Measurements from ENCODE around the gene ANKZF1. TPM values are rescaled to one million over a fixed set of nuclear protein-coding genes. Genes with fewer than 3 reads are reported as not detected.

Gene ANKZF1
- total RNA-seq, result 100 to 1,000 TPM; 117 to 287 (median 169) TPM
- polyA plus RNA-seq, result 10 to 100 TPM; 29.7 to 61.4 TPM
- total RNA-seq, result 127 reads per million, percentile 88 among the genes with 10 or more reads in this experiment

- H3K4me3 ChIP-seq (ENCODE audit: low read length), result peak within 1 kb of the TSS; percentile 80
- Mint-ChIP-seq H3K4me3 (peak within 1 kb of the TSS; percentile 94 to 100 (median 98)), H3K4me1 (peaks cover 33 to 83% (median 69%) of the 10 kb centered on the region in 7 donors), H3K27me3 (no peaks in the 10 kb centered on the region), H3K36me3 (peaks cover 20 to 43% (median 37%) of the 10 kb centered on the region in 5 donors), H3K9me3 (peaks cover 0 to 4% (median 0%) of the 10 kb centered on the region in 11 donors), H3K27ac (peak within 1 kb of the TSS; percentile 96 to 100 (median 96))
- no peaks in the 10 kb centered on the region for H3K27me3 ChIP-seq (ENCODE audit: control insufficient read depth in 2 of 2, insufficient read depth in 2 of 2, low read length in 2 of 2)
- peaks cover 26 to 58% (median 27%) of the 10 kb centered on the region in 3 experiments for H3K36me3 ChIP-seq (ENCODE audit: control insufficient read depth in 2 of 3, insufficient read depth in 3 of 3, low read length in 3 of 3)
- POLR2A ChIA-PET, result interaction anchor here (0.6 to 21.0 kb wide), 23 partner anchors 10 to 826 kb away, joined by 3 to 575 read pairs (median 4); partner anchors contain the start of genes ABCB6, CNPPD1, DNAJB2 and DNPEP
- H3K9me3 ChIP-seq (ENCODE audit: control insufficient read depth in 2 of 3, low read length in 3 of 3), result no peaks in the 10 kb centered on the region
- intact Hi-C loops (cut with micrococcal nuclease), result loop anchor here (1.0 to 5.0 kb wide), 14 partner anchors 10 to 661 kb away; partner anchors contain the start of genes DNAJB2 (in 2 of the 2), GLB1L (in 2 of the 2), NHEJ1 (in 2 of the 2) and STK16 (in 2 of the 2)
- peak within 1 kb of the TSS; percentile 90 for H3K27ac ChIP-seq (ENCODE audit: low read depth, low read length)
- ATAC-seq (peak; percentile 98), DNase-seq (peak; percentile 92 to 99 (median 99))
- H3K4me1 ChIP-seq (ENCODE audit: control insufficient read depth in 2 of 2, insufficient read depth in 2 of 2, low read length in 2 of 2), result peaks cover 17 to 22% of the 10 kb centered on the region in 2 donors
- CTCF ChIA-PET, result interaction anchor here (0.7 to 3.3 kb wide), 9 partner anchors 10 to 70 kb away, joined by 3 to 14 read pairs (median 4); partner anchors contain the start of genes GLB1L, STK16 and TUBA4A
Measured at GRCh38 chr2:219229305-219230058, at the start of gene ANKZF1, which contains the start of gene ATG9A. TSS of gene ANKZF1 (plus strand) at chr2:219229806. CDS start at chr2:219230258, 452 bp downstream. TSS of gene ATG9A (minus strand) at chr2:219229636. CDS start at chr2:219228024, 1,612 bp downstream.

- no peak overlapping the region for H3K4me3 ChIP-seq (ENCODE audit: low read length)
- no peaks in the 10 kb centered on the region for H3K9me3 ChIP-seq (ENCODE audit: control insufficient read depth in 2 of 3, low read length in 3 of 3)
- no peak for ATAC-seq
- H3K4me1 Mint-ChIP-seq, result peaks cover 39 to 61% (median 58%) of the 10 kb centered on the region in 7 donors
- peaks cover 0 to 37% (median 12%) of the 10 kb centered on the region in 5 donors for H3K36me3 Mint-ChIP-seq
- H3K4me1 ChIP-seq (ENCODE audit: control insufficient read depth in 2 of 2, insufficient read depth in 2 of 2, low read length in 2 of 2), result peaks cover 26 to 28% of the 10 kb centered on the region in 2 donors
- peak overlapping the region in 6 of 10 donors; percentile 8 to 98 (median 46) for H3K4me3 Mint-ChIP-seq
- DNase-seq, result no peak
- ChIA-PET POLR2A (interaction anchor here (0.6 to 5.4 kb wide), 10 partner anchors 9 to 114 kb away, joined by 3 to 47 read pairs (median 4); partner anchors contain the start of genes ANKZF1, ATG9A, TUBA4B and ZFAND2B), CTCF (interaction anchor here (0.6 to 1.9 kb wide), 7 partner anchors 9 to 31 kb away, joined by 3 to 13 read pairs (median 4); partner anchors contain the start of genes SLC23A3 and ZFAND2B)
- peaks cover 24 to 58% (median 35%) of the 10 kb centered on the region in 3 experiments for H3K36me3 ChIP-seq (ENCODE audit: control insufficient read depth in 2 of 3, insufficient read depth in 3 of 3, low read length in 3 of 3)
- H3K27ac Mint-ChIP-seq, result peak overlapping the region in 7 of 9 donors; percentile 39 to 78 (median 72)
- intact Hi-C loops (cut with micrococcal nuclease), result no loop called here
- H3K27me3 Mint-ChIP-seq, result no peaks in the 10 kb centered on the region
- H3K27ac ChIP-seq (ENCODE audit: low read depth, low read length), result no peak overlapping the region
- no peaks in the 10 kb centered on the region for H3K27me3 ChIP-seq (ENCODE audit: control insufficient read depth in 2 of 2, insufficient read depth in 2 of 2, low read length in 2 of 2)
- peaks cover 0 to 1% (median 0%) of the 10 kb centered on the region in 11 donors for H3K9me3 Mint-ChIP-seq
Measured at GRCh38 chr2:219180961-219181360, 48.6 kb upstream of the ANKZF1 start.

- H3K36me3 ChIP-seq (ENCODE audit: control insufficient read depth in 2 of 3, insufficient read depth in 3 of 3, low read length in 3 of 3), result peaks cover 24 to 58% (median 35%) of the 10 kb centered on the region in 3 experiments
- POLR2A ChIA-PET, result interaction anchor here (0.6 to 5.4 kb wide), 10 partner anchors 11 to 114 kb away, joined by 3 to 47 read pairs (median 4); partner anchors contain the start of genes ANKZF1, ATG9A, DNAJB2 and TUBA4B
- H3K27ac Mint-ChIP-seq, result peak overlapping the region in 8 of 9 donors; percentile 23 to 78 (median 60)
- DNase-seq (peak in 1 of 9 donors; percentile 10), ATAC-seq (no peak)
- peaks cover 26% of the 10 kb centered on the region in 2 donors for H3K4me1 ChIP-seq (ENCODE audit: control insufficient read depth in 2 of 2, insufficient read depth in 2 of 2, low read length in 2 of 2)
- H3K4me3 Mint-ChIP-seq, result peak overlapping the region in 9 of 10 donors; percentile 8 to 98 (median 44)
- H3K27ac ChIP-seq (ENCODE audit: low read depth, low read length), result no peak overlapping the region
- intact Hi-C loops (cut with micrococcal nuclease), result no loop called here
- CTCF ChIA-PET, result interaction anchor here (0.6 to 1.9 kb wide), 8 partner anchors 9 to 30 kb away, joined by 3 to 7 read pairs (median 4); partner anchors contain the start of genes NHEJ1, SLC23A3 and ZFAND2B
- H3K9me3 ChIP-seq (ENCODE audit: control insufficient read depth in 2 of 3, low read length in 3 of 3), result no peaks in the 10 kb centered on the region
- H3K27me3 Mint-ChIP-seq, result no peaks in the 10 kb centered on the region
- no peaks in the 10 kb centered on the region for H3K27me3 ChIP-seq (ENCODE audit: control insufficient read depth in 2 of 2, insufficient read depth in 2 of 2, low read length in 2 of 2)
- peaks cover 37 to 59% (median 56%) of the 10 kb centered on the region in 7 donors for H3K4me1 Mint-ChIP-seq
- H3K36me3 Mint-ChIP-seq, result peaks cover 0 to 37% (median 12%) of the 10 kb centered on the region in 5 donors
- no peak overlapping the region for H3K4me3 ChIP-seq (ENCODE audit: low read length)
- peaks cover 0 to 1% (median 0%) of the 10 kb centered on the region in 11 donors for H3K9me3 Mint-ChIP-seq
Measured at GRCh38 chr2:219181531-219181930, 48.1 kb upstream of the ANKZF1 start.

- H3K27me3 Mint-ChIP-seq, result no peaks in the 10 kb centered on the region
- ATAC-seq, result no peak
- CTCF ChIA-PET, result interaction anchor here (0.9 to 1.9 kb wide), 6 partner anchors 9 to 24 kb away, joined by 3 to 7 read pairs (median 4); partner anchors contain the start of genes NHEJ1 and ZFAND2B
- intact Hi-C loops (cut with micrococcal nuclease), result no loop called here
- DNase-seq, result peak in 1 of 9 donors; percentile 12
- H3K9me3 Mint-ChIP-seq, result peaks cover 0 to 1% (median 0%) of the 10 kb centered on the region in 11 donors
- H3K27ac ChIP-seq (ENCODE audit: low read depth, low read length), result peak overlapping the region; percentile 38
- H3K4me3 Mint-ChIP-seq, result peak overlapping the region in 5 of 10 donors; percentile 10 to 98 (median 32)
- no peak overlapping the region for H3K4me3 ChIP-seq (ENCODE audit: low read length)
- no peaks in the 10 kb centered on the region for H3K9me3 ChIP-seq (ENCODE audit: control insufficient read depth in 2 of 3, low read length in 3 of 3)
- peaks cover 20 to 26% of the 10 kb centered on the region in 2 donors for H3K4me1 ChIP-seq (ENCODE audit: control insufficient read depth in 2 of 2, insufficient read depth in 2 of 2, low read length in 2 of 2)
- peaks cover 24 to 58% (median 35%) of the 10 kb centered on the region in 3 experiments for H3K36me3 ChIP-seq (ENCODE audit: control insufficient read depth in 2 of 3, insufficient read depth in 3 of 3, low read length in 3 of 3)
- H3K27me3 ChIP-seq (ENCODE audit: control insufficient read depth in 2 of 2, insufficient read depth in 2 of 2, low read length in 2 of 2), result no peaks in the 10 kb centered on the region
- peak overlapping the region in 8 of 9 donors; percentile 41 to 78 (median 66) for H3K27ac Mint-ChIP-seq
- H3K4me1 Mint-ChIP-seq, result peaks cover 35 to 58% (median 54%) of the 10 kb centered on the region in 7 donors
- POLR2A ChIA-PET, result interaction anchor here (0.6 to 5.4 kb wide), 7 partner anchors 11 to 97 kb away, joined by 3 to 47 read pairs (median 5); partner anchors contain the start of genes DNAJB2 and ZFAND2B
- peaks cover 0 to 39% (median 12%) of the 10 kb centered on the region in 5 donors for H3K36me3 Mint-ChIP-seq
Measured at GRCh38 chr2:219182331-219183150, 47.1 kb upstream of the ANKZF1 start.

GRCh38 chr2:219183151-219183772, 46.3 kb upstream of the ANKZF1 start:
- H3K4me1 ChIP-seq (ENCODE audit: control insufficient read depth in 2 of 2, insufficient read depth in 2 of 2, low read length in 2 of 2), result peaks cover 18 to 26% of the 10 kb centered on the region in 2 donors
- ChIA-PET CTCF (interaction anchor here (0.9 kb wide), 2 partner anchors 12 to 24 kb away, joined by 3 read pairs; no protein-coding TSS in a partner anchor), POLR2A (interaction anchor here (0.6 to 5.4 kb wide), 4 partner anchors 15 to 35 kb away, joined by 4 to 47 read pairs (median 4); partner anchors contain the start of gene ZFAND2B)
- peak overlapping the region in 3 of 10 donors; percentile 4 to 98 (median 32) for H3K4me3 Mint-ChIP-seq
- no peak overlapping the region for H3K27ac ChIP-seq (ENCODE audit: low read depth, low read length)
- ATAC-seq (no peak), DNase-seq (peak in 1 of 9 donors; percentile 16)
- no peak overlapping the region for H3K4me3 ChIP-seq (ENCODE audit: low read length)
- peaks cover 0 to 1% (median 0%) of the 10 kb centered on the region in 11 donors for H3K9me3 Mint-ChIP-seq
- no peaks in the 10 kb centered on the region for H3K27me3 Mint-ChIP-seq
- peak overlapping the region in 8 of 9 donors; percentile 27 to 75 (median 66) for H3K27ac Mint-ChIP-seq
- H3K36me3 Mint-ChIP-seq, result peaks cover 0 to 39% (median 12%) of the 10 kb centered on the region in 5 donors
- H3K27me3 ChIP-seq (ENCODE audit: control insufficient read depth in 2 of 2, insufficient read depth in 2 of 2, low read length in 2 of 2), result no peaks in the 10 kb centered on the region
- peaks cover 24 to 58% (median 35%) of the 10 kb centered on the region in 3 experiments for H3K36me3 ChIP-seq (ENCODE audit: control insufficient read depth in 2 of 3, insufficient read depth in 3 of 3, low read length in 3 of 3)
- H3K9me3 ChIP-seq (ENCODE audit: control insufficient read depth in 2 of 3, low read length in 3 of 3), result no peaks in the 10 kb centered on the region
- intact Hi-C loops (cut with micrococcal nuclease), result no loop called here
- peaks cover 34 to 57% (median 51%) of the 10 kb centered on the region in 7 donors for H3K4me1 Mint-ChIP-seq

Measured in naive thymus-derived CD4-positive, alpha-beta T cell (primary cell).